GF-D8 (cell line): ENCODE measurements around the gene TMEM164.

ENCODE experiments used
- DNase-seq: peaks from one replicate; lab custom pipeline; 2025; lab: John Stamatoyannopoulos, UW

The TMEM164 gene

GRCh38 chrX:110211340-110211739 lies 208.4 kb downstream of the TMEM164 start:
- no peak for DNase-seq

- DNase-seq, result no peak
These were observed 209.4 kb downstream of the TMEM164 start for GRCh38 chrX:110212299-110212698.

- DNase-seq, result no peak
These were observed 210.3 kb downstream of the TMEM164 start for GRCh38 chrX:110213183-110213582.

- DNase-seq, result no peak
These were observed 211.8 kb downstream of the TMEM164 start for GRCh38 chrX:110214684-110215083.

- DNase-seq, result no peak
These were observed 212.5 kb downstream of the TMEM164 start for GRCh38 chrX:110215411-110215810.

GRCh38 chrX:110216027-110216426 lies 213.1 kb downstream of the TMEM164 start:
- no peak for DNase-seq

GRCh38 chrX:110218591-110218990 lies 215.7 kb downstream of the TMEM164 start:
- no peak for DNase-seq

GRCh38 chrX:110219920-110220319 lies 217.0 kb downstream of the TMEM164 start:
- no peak for DNase-seq

GRCh38 chrX:110222497-110223257 lies 219.8 kb downstream of the TMEM164 start:
- DNase-seq, result no peak

- no peak for DNase-seq
These were observed 222.2 kb downstream of the TMEM164 start for GRCh38 chrX:110224926-110225617.

- no peak for DNase-seq
These were observed 224.0 kb downstream of the TMEM164 start for GRCh38 chrX:110226931-110227330.
